Measurements from ENCODE around the gene ATP2B2.

ATP2B2 gene

DNA sequence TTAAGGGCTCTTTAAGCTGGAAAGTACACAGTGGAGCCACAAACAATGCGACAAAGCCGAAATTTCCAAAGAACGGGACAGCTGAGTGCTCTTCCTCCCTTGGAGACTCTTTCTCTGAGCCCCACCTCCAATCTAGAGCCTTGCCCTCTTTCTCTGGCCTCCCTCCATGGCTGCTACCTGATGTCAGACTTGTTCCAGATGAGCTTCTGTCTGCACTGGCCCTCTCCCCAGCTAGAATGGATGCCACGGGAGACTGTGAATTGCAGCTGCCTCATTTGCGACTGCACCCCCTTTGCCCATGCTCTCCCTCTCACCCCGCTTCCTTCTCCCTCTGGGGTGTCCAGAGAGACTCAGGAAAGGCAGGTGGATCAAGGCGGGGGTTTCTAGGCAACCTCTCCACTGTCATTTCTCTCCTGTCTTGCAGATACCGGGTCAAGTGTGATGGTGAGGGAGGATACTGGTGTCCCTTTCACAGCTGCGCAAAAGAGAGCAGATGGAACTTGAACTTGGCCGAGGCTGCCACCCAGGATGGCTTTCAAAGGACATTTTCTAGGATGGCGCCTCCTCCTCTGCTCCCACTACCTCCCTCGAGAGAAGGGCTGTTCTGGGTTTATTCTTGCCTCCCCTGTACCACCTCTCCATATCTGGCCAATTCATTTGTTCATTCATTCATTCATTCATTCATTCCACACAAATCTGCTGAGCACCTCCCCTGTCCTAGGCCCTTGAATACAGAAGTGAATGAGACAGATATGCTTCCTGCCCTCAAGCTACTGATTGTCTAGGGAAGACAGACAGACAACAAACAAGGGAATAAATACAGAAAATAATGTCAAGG, 12.8 kb downstream of the ATP2B2 start:
- no peak for FAIRE-seq

DNA sequence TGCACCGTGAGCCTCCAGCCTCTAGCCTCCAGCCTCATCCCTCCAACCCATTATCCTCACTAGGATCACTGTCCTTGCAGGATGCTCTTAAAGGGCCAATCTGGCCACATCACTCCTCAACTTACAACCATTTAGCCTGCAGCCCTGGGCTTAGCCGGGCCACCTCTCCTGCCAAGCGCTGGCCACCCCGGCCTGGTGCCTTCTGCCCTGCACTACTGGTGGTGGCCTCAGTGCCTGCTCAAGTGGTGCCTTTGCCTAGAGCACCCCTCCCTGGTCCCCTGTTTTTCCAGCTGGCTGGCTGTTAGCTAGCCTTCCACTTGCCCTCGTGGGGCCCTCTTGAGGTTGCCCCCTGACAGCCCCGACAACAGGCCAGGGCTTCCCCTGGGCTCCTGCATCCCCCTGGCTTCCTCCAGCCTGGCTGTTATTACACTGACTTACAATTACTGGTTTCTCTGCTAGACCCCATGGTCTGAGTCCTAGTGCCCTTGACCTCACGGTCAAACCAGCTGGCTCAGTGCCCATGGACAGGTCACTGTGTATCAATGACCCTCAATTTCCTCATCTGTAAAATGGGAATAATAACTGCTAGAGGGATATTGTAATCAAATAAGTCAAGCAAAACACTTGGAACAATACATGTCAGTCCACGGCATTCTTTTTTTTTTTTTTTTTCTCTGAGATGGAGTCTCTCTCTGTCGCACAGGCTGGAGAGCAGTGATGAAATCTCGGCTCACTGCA, 15.5 kb downstream of the ATP2B2 start:
- no peak for FAIRE-seq

DNA sequence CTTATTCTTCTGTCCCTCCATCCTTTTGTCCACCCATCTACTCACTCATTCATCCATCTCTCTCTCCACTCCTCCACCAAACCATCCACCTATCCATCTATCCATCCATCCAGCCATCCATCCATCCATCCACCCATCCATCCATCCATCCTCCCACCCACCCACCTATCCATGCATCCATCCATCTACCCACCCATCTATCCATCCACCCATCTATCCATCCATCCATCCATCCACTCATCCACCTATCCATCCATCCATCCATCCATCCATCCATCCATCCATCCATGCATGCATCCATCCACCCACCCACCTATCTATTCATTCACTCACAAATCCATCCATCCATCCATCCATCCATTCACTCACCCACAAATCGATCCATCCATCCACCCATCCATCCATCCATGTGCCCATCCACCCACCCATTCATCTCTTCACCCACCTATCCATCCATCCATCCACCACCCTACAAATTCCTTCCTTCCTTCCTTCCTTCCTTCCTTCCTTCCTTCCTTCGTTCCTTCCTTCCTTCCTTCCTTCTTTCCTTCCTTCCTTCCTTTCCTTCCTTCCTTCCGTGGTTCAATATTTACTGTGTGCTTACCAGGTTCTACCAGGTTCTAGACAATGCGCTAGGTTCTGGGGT, 17.3 kb downstream of the ATP2B2 start:
- FAIRE-seq: no peak

DNA sequence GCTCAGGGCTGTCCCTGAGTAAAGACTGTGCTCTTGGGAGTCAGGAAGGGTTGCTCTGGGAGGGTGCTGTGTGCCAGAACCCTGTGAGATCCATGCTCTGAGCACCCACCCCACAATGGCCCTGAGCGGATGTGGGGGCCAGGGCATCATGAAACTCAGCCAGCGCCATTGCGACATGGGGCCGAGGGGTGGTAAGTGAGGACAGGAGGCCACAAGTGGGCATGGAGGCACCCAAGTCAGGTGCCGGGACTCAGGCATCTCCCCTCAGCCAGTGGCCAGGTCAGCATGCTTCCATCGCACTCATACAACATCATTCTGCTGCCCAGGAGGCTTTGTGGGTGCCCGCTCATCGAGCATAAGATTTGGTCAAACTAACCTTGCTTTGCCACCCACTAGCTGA, 19.6 kb downstream of the ATP2B2 start:
- no peak for FAIRE-seq

DNA sequence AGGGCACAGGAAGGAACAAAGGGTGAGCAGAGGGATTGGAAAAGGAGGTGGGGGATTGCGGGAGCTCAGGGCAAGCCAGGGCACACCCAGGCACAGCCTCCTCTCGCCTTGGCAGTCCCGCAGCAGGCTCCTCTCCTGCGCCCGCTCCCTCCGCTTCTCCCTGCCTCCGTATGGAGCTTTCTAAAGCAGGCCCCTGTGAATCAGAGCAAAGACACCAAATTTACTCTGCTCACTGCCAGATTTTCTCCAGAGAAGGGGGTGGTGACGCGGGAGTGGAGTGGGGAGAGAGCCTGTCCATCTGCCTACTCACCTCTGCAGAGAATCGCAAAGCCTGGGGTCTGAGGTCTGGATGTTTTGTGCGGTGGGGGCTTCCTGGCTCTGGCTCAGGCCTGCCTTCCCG, 20.0 kb downstream of the ATP2B2 start:
- FAIRE-seq: no peak

DNA sequence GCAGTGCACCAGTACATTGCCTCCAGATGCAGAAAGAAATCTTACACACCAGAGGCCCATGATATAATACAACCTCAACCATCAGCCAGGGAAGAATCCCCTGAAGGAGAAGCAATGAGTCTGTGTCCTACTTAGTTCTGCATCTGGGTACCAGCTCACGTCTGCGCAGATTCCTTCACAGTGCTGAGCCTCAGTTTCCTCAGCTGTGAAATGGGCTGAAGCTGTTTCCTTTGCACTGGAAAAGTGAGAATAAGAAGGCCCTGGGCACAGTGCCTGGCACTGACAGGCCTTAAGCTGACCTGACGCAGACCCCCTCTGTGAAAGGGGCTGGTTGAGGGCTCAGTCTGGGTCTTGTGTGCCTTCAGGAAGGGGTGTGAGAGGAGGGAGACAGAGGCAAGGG, 20.7 kb downstream of the ATP2B2 start:
- no peak for FAIRE-seq

DNA sequence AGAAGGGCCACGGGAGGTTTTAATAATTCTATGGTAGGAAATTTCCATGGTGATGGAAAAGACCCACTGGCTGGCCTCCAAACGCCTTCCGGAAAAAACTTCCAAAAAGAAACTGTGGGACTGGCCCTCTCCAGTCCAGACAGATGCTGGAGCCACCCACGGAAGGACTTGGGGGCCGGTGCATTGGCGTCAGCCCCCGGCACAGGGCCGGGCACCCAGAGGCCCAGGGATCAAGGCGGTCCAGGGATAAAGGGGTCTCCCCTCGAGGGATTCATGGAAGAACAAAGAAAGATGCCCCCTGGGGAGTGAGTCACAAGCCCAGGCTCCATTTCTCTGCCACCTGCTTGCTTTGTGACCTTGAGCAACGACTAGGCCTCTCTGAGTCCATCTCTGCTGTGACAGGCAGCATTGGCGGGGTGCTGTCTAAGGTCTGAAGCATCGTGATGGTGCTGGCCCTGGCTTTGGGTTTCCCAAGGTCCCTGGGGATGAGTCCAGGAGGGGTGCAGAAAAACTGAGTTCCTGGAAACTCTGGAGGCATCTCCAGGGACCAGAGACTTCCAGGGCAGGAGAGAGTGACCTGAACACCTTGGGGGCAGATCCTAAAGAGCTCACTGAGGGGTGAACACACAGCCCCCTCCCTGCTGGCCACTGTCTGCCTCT, 21.6 kb downstream of the ATP2B2 start:
- no peak for FAIRE-seq

DNA sequence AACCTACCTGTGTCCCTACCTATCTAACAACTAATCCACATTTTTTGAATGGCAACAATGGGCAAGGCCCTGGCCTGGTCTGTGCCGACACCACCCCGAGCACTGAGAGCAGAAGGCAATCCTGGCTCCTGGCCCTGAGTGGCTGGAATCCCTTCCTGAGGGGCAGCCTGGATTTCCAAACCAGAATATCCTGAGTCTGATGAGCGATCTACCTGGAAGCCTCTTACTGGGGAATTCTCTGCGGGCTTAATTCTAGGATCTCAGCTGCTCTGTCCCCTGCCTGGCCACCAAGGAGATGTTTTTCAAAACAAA, 22.1 kb downstream of the ATP2B2 start:
- FAIRE-seq: no peak

DNA sequence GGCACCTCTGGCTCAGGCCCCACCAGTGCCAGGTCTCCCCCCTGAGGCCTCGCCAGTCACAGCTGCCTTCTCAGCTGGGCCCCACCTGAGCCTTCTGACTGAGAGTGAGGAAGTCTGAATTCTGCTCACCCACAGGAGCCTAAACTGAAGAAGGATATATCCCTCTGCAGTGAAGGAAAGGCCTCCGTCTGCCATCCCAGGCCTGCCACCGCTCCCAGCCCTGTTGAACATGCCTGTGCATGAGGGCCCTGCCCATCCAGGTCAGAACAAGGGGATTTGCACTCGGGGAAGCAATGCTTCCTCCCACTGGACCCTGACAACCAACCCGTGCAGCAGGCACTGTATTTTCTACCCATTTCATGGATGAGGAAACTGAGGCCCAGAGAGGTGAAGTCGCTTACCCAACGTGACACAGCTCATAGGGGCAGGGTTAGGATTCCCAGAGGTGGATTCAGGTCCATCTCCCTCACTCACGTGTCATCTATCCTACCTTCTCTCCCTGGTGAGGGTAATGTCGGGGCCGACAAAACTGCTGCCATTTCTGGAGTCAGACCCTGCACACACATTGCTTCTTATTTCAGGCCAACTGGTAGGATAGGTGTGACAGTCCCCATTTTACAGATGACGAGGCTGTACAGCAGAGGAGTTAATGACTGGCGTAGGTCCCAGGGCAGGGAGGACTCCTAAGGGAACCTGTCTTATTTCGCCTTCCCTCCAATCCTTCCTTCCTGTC, 22.6 kb downstream of the ATP2B2 start:
- FAIRE-seq: no peak

DNA sequence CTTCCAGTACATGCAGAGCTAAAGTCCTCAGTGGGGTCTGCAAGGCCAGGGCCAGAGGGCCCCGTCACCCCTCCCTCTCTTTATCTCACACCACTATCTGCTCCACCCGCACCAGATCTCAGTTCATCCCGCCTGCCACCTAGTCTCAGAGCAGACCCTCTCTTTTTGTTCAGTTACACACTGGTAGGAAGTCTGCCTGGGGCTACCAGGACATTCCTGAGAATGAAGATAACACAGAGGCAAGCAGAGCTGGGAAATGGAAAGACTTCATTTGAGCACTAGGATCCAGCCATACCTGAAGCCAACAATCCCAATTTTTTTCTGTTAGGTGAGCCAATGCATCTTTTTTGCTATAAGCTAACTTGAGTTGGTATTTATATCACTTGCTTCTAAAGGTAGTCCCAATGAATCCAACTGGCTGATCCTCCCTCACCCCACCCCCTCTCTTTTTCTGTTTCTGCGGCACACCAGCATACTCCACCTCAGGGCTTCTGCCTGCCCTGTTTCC, 24.5 kb downstream of the ATP2B2 start:
- no peak for FAIRE-seq

DNA sequence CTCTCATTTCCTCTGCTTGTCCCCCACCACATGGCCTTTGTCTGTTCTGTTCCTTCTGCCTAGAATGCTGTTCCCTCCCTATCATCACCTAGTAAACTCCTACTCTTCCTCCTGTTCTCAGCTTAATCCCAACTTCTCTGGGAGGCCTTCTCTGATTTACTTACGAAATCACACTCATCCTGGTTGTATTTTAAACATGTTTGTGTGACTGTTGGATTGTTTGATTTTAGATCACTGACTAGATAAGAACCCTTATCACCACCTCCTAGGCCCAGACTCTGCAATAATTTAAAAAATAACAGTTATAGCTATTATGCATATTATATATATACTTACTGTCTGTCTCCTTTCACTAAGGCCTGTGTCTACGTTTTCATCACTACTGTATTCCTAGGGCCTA, 26.1 kb downstream of the ATP2B2 start:
- no peak for FAIRE-seq

DNA sequence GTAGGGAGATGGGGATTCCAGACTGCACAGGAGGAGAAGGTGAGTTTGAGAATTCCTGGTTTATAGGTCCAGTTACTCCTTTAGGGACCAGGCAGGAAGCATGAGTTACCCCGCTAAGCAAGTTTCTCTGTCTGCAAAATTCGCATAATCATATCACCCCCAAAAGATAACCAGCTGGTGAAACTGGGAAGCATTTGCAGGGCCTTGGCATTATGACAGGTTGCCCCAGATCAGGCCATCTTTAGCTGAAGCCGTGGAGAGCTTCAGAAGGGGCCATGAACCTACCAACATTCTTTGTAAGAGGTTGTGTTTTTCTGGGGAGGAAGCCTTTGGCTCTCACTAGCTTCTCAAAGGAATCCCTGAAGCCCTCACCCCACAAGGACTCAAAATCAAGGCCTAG, 29.4 kb downstream of the ATP2B2 start:
- FAIRE-seq: no peak

DNA sequence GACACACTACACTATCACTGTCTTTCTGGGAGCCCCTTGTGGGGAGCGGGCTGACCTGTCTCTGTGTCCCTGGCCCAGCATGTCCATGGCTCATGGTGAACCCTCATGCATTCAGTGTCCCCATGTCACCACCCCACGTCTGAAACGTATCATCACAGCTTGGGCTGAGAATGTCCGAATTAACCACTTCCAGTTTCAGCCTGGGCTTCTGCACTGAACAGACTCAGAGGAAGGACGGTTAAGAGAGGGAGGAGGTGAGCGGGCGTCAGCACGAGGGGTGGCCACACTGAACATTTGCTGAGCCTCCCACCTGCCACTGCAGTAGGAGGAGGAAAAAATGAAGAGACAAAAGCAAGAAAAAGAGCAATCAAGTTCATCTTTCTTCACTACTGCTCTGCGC, 30.5 kb downstream of the ATP2B2 start:
- no peak for FAIRE-seq

DNA sequence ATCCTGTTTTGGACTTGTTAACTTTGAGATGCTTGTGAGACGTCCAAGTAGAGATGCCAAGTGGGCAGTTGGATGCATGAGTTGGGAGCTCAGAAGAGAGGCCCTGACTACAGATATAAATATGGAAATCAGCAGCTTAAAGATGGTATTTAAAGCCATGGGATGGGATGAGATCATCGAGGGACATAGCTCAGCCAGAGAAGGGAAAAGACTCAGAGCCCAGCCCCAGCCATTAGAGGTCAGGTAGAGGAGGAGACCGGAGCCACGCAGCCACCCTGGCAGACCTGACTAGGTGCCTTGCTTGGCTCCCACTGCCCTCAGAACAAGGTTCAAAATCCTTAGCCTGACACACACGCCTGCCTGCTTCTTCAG, 31.1 kb downstream of the ATP2B2 start:
- FAIRE-seq: no peak

DNA sequence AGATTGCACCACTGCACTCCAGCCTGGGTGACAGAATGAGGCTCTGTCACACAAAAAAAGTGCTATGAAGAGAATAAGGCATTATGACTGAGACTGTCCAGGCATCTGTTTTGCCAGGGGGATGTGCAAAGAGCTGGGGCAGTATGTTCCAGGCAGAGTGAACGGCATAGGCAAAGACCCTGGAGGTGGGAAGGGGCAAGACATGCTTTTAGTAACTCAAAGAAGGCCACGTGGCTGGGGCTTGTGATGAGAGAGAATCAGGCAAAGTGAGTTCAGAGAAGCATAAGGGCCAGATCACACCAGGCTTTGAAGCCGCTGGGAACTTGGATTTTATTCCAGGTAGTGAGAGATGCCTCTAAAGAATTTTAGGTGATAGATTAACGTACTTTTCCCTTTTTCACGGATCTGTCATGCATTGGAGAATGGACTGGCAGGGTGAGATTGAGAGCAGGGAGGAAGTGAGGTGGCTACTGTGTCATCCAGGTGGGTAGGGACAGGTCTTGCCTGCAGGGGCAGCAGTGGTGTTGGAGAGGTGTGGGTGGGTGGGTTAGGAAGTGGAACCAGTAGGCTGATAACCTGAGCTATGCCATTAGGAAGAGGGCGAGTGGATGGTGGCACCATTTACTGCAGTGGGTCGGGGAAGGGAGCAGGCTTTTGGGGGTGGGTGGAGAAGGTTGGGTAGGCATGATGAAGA, 31.7 kb downstream of the ATP2B2 start:
- no peak for FAIRE-seq

DNA sequence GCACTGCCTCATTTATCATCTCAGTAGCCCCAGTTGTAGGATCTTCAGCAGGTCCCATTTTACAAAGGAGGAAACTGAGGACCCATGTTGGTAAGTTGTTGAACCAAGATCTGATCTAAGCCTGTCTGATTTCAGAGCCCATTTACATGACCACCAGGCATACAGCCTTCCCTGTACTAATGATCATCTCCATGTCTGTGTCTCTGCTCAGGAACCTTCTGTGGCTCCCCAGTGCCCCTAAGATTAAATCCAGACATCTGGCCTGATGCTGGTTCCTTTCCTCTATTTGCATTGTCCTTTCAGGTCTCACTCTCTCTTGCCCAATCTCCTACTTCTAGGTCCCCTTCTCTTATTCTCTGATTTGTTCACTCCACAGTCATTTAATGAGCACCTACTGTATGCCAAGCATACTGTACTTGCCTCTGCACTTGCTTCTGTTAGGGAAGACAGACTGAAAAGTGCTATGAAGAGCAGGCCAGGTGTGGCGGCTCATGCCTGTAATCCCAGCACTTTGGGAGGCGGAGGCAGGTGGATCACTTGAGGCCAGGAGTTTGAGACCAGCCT, 32.4 kb downstream of the ATP2B2 start:
- no peak for FAIRE-seq

DNA sequence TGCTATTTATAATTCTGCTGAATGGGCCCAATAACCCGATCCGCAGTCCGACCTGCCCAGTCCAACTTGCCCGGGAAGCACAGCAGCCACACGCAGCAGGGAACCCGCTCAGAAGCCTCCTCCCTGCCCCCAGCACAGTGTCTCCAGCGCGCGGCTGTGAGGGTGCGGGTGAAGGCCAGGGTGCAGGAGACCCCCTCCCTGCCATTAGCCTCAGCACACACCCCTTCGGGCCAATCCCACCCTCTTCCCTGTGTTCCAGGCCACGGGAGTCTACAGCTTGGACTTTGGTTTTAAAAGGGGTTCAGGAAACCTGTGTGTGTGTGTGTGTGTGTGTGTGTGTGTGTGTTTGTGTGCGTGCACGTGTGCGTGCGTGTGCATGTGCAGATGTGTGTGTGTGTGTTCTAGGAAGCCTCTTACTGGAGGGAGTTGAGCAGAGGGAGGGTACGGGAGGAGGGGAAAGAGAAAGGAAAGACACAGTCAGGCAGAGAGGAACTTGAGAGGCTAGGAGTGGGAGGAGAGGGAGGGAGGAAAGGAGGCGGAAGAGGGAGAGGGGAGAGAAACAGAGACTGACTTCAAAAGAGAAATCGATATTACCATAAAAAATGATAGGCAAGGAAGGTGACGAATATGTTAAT, 34.2 kb downstream of the ATP2B2 start:
- FAIRE-seq: no peak

DNA sequence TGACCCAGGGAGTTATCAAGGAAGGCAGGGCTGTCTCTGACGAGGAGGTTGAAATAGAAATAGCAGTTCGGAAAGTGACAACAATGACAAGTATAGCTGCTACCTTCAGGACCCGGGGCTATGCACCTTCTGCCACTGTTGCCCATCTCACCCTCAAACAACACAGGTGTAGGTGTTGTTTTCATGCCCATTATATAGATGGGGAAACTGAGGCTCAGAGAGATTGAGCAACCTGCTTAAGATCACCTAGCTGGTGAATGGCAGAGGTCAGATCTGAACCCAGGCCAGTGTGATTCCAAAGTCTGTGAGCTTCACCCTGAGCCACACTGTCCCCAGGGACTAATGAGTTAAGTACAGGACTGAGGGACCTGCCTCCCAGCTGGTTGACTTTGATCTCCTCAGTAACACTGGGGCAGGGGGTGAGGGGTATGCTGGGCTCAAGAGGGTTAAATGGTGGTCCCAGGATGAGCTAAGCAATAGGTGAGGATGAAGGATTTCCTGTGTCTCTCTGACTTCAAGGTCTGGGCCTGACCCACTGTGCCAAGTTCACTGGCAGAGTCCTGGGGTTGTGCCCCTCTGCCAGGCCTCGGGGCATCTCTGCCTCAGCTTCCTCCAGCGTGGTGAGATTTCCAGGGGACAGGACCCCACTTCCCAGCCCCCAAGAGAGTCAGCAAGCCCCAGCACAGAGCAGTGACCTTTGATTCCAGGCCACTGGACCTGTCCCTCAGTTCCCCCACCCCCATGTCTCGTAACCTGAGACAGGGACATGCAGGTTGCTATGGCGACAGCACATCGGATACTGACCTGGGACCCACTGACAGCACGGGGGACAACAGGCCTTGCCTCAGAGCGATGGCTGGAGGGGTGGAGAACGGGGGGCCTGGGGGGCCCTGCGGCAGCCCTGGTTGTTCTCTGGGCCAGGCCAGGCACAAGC, 35.0 kb downstream of the ATP2B2 start:
- no peak for FAIRE-seq

DNA sequence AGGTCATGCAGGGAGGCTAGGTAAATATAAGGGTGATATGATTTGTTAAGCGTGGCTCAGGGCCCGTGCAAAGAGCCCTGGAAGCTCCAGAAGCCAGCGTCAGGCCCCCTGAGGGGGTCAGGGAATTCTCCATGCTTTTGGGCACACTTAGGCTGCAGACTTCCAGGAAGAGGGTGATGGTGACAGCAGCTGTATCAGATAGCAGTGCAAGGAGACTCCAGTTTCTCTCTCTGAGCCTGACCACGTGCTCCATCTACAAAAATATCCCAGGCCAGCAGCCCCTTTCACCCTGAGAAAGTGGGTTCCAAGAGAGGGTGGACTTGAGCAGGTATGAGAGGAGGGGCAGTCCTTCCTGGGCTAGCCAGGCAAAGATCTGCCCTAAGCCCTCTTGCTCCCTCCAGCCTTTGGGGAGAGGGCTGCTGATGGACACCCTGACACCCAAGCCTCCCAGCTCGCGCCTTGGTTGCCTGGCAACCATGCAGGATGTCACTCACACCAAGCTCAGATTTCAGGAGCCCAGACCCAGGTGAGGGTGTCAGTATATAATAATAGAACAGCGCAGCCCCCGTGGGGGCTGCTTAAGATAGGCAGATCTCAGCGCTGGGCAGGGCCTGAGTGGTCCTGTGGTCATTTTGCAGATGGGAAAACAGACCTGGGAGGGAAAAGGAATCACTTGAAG, 35.8 kb downstream of the ATP2B2 start:
- FAIRE-seq: no peak
